ENCODE data around the gene PLXNA2. TPM values are rescaled to one million over a fixed set of nuclear protein-coding genes. Genes with fewer than 3 reads are reported as not detected.

PLXNA2 gene
- total RNA-seq, 1 experiment from 2014 or later = 2.8 TPM

DNA sequence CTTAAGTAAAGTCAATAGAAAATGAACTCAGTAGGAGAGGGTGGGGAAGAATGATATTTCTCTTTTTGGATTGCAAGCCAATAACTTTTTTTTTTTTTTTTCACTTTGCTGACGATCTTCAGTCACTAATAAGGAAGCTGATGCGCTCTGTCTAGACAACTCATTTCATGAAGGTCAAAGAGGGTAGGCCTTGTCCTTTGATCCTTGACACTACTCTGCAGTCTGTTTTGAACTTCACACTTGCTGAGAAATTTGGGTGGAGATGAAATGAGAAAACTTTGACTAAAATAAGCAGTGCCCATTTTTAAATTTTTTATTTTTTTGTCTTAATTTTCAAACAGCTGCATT is 20.9 kb upstream of the PLXNA2 start:
- DNase-seq (ENCODE audit: low read depth) = no peak

- no peak for DNase-seq (ENCODE audit: low read depth)
Measured at GRCh38 chr1:208264469-208265121, 20.4 kb upstream of the PLXNA2 start.

DNA sequence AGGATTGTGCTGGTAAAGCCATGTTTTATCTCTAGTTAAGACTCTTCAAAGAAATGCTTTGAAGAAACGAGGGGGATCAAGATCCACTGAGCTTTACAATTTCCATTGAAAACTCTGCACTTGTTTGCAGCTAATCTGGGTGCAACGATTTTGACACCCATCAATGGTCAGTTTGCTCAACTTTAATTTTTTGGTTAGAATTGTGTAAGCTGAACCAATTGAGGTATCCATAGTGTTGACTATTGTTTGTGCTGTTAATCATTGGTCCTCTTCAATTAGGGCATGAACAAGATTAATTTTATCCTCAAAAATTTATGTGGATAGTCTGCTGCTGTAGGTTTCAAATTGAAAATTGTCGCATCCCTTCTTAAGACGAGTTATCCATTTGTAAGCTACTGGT is 17.7 kb upstream of the PLXNA2 start:
- no peak for DNase-seq (ENCODE audit: low read depth)

DNA sequence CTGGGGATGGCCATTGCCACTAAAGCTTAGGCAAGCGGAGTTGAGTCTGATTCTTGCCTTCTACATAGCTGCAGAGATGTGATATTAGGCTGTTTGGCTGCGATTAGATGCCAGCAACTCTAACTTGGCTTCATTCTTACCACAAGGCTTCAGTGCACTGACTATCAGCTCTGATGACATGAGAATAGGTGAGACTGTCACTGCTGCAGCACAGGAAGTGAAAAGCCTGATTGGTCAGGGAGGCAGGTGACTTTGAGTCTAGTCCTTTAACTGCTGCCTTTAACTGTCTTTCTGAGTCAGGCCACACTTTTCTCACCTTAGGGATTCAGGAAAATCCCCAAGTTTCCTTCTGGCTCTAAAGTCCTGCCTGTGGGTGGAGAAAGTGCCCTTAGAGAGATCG is 14.1 kb upstream of the PLXNA2 start:
- DNase-seq (ENCODE audit: low read depth) = no peak

- DNase-seq (ENCODE audit: low read depth) = no peak
Measured at GRCh38 chr1:208257351-208257750, 13.2 kb upstream of the PLXNA2 start.

DNA sequence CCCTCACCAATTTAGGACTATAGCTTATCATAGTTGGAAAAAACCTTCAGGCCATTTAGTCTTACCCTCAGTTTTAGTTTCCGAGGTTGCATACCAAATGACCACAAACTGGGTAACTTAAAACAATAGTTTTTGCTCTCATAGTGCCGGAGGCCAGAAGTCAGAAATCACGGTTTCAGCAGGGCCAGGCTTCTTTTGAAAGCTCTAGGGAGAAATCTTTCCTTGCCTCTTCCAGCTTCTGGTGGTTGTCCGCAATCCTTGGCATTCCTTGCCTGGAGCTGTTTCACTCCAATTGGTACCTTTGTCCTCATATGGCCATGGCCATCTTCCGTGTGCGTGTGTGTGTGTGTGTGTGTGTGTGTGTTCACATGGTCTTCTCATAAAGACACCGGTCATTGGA is 12.4 kb upstream of the PLXNA2 start:
- peak; percentile 99 for DNase-seq (ENCODE audit: low read depth)

DNA sequence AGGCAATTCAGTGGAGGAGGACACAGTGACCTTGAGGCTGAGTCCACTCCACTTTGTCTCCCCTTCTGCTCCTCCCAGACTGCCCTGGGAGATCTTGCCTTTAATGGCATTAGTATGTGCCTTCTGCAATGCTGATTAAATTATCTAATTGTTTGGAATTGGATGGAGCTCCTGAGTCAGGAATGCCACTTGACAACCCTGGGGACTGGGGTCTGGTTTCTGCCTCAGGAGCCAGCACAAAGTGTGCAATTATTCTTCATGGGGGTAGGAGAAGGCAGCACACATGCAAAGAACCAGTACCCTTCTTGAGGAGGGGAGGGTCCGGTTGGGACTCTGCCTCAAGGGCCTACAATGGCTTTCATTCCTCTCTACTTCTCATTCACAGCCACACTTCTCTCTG is 11.9 kb upstream of the PLXNA2 start:
- peak; percentile 77 for DNase-seq (ENCODE audit: low read depth)

GRCh38 chr1:208254862-208255261 is 10.7 kb upstream of the PLXNA2 start:
- DNase-seq (ENCODE audit: low read depth) = peak; percentile 95

- peak; percentile 78 for DNase-seq (ENCODE audit: low read depth)
Measured at GRCh38 chr1:208254376-208254775, 10.2 kb upstream of the PLXNA2 start.

DNA sequence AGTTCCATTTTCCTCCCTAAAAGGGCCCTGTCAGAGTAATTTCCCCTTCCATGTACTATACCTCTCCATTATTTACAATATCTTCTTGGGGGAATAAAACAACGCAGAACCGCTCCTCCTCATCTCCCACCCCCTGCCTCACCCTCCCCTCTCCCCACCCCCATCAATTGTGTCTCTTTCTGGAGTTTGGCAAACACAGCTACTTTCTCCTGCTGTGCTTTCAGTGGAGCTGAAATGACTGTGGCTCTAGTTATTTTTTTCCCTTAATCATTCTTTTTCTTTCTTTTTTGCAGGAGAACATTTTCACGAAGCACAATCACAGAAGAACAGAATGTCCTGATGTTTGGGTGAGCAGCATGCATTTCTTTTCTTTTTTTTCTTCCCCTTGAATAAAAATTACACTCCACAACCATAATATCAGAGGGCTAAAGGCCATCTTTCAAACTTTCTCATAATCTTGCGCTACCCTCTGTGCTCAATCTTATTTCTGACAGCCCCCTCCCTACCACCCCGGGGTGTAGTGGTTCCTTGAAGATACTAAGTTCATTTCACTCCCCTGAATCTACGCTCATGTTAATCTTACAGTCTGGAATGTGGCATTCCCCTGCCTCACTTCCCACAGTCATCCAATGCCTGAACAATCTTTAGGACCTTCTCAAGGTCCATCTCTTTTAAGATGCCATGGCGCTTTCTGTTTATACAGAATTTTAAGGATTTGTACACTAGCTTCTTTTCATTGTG is 8.8 kb upstream of the PLXNA2 start:
- no peak for DNase-seq (ENCODE audit: low read depth)

- peak; percentile 61 for DNase-seq (ENCODE audit: low read depth)
Measured at GRCh38 chr1:208251911-208252835, 8.0 kb upstream of the PLXNA2 start.

DNA sequence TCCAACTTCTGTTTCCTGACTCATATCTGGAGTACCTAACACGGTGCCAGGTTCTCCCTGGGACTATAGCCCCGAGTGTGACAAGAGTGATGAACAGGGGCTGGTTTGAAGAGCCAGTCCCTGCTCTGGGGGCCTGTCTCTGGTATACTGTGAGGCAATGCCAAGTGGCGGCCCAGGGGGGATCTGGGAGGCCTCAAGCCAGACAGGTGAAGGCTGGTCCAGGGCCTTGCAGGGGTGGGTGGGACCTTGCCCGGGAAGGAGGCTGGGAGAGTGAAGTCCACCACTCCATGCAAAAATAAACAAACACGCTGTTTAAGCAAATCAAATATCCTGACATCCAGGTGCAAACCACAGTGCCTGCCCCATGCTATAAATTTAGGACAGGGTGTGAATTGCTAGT is 6.8 kb upstream of the PLXNA2 start:
- no peak for DNase-seq (ENCODE audit: low read depth)

GRCh38 chr1:208250613-208251012 is 6.4 kb upstream of the PLXNA2 start:
- DNase-seq (ENCODE audit: low read depth) = no peak

- no peak for DNase-seq (ENCODE audit: low read depth)
Measured at GRCh38 chr1:208248991-208249696, 5.0 kb upstream of the PLXNA2 start.

DNA sequence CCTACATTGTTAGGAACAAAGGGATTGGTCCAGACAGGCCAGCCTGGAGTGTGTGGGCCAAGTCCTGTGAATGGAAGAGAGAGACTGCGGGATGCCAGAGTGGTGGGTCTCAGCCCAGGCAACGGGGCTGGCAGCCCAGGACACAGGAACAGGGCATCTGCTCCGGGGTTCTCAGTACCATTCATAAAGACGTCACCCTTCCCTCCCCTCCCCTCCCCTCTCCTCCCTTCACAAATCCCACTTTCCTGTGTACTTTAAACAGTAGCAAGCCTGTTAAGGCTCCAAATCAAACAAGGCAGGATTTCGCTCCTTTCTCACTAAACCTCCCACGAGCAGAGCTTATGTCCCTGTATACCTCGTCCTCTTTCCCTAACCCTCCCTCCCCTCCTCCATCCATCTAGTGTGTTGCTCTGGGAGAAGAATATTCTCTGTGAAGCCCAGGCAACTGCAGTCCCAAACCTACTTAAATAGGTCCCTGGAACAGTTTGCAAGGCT is 4.2 kb upstream of the PLXNA2 start:
- DNase-seq (ENCODE audit: low read depth) = no peak

GRCh38 chr1:208247696-208248095 is 3.5 kb upstream of the PLXNA2 start:
- no peak for DNase-seq (ENCODE audit: low read depth)

GRCh38 chr1:208245185-208245705 is 1.1 kb upstream of the PLXNA2 start:
- peak; percentile 92 for DNase-seq (ENCODE audit: low read depth)

DNA sequence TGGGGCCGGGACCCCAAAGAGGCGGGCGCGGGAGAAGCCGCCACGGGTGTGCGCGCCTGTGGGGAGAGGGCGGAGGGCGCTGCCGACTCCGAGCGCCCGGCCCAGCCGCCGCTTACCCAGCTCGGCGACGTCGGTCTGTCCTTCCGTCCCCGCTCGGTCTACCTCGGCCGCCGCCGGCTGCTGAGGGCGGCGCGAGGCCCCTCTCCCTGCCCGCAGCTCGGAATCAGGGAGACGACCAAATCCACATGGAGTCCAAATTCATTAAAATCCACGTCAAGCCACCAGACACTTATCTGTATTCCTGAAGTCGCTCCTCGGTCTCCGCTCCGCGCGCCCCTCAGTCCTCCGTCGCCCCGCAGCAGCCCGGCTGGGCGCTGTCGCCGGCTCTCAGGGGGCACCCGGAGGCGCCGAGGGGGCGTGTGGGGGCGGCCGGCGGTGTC is 637 bp downstream of the PLXNA2 start:
- no peak for DNase-seq (ENCODE audit: low read depth)

GRCh38 chr1:208242941-208243526 is 1.1 kb downstream of the PLXNA2 start:
- DNase-seq (ENCODE audit: low read depth) = peak; percentile 52

GRCh38 chr1:208242146-208242545 is 2.0 kb downstream of the PLXNA2 start:
- no peak for DNase-seq (ENCODE audit: low read depth)

DNA sequence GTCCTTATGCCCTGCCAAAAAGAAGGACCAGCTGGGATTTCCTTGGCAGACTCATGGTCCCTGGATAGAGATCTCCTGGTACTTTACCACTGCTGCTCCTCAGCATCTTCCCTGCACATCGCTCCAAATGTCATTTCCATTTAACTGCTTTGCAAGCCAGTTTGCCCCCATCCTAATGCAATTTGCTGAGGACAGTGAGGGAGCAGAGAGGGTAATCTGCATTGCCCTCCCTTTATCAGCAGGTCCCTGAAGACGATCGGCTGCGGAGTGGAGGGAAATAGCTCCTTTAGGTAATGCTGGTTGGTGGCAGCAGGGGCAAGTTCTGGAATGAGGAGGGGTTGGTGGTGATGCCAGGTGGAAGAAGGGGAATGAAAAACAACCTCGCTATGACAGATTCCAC is 2.7 kb downstream of the PLXNA2 start:
- no peak for DNase-seq (ENCODE audit: low read depth)
